ENCODE measurements around the gene SMG6.

The SMG6 gene

GRCh38 chr17:2343421-2343820 lies 39.8 kb upstream of the SMG6 start:
- POLR2A ChIA-PET: interaction anchor here (1.0 kb wide), 1 partner anchor 13 kb away, joined by 3 read pairs; no protein-coding TSS in a partner anchor
- Histone ChIP-seq H3K36me3 (ENCODE audit: control insufficient read depth in 2 of 2, insufficient read depth in 1 of 2, low read length in 2 of 2) (peaks cover 0 to 23% of the 10 kb centered on the region in 2 experiments; a peak in 2 of 3 replicates), H3K4me3 (ENCODE audit: low read depth, low read length) (no peak overlapping the region), H3K4me1 (ENCODE audit: control insufficient read depth, insufficient read depth, low read length) (peaks cover 12% of the 10 kb centered on the region), H3K27ac (ENCODE audit: extremely low read depth, low read depth, low read length) (no peak overlapping the region), H3K9me3 (ENCODE audit: control insufficient read depth, insufficient read depth, low read depth, low read length) (no peaks in the 10 kb centered on the region)
- TF ChIP-seq ZBTB10 (tag by site-specific recombination; IDR thresholded peaks at IDR 0.05) (no peak), SALL2 (tag by site-specific recombination; IDR thresholded peaks at IDR 0.05; ENCODE audit: borderline replicate concordance) (no peak), ZNF280C (tag by site-specific recombination; IDR thresholded peaks at IDR 0.05) (no peak), ZNF138 (tag by site-specific recombination; IDR thresholded peaks at IDR 0.05; ENCODE audit: borderline replicate concordance) (no peak), ZNF664 (tag by site-specific recombination; IDR thresholded peaks at IDR 0.05) (no peak), ZNF558 (tag by site-specific recombination; IDR thresholded peaks at IDR 0.05) (no peak)
- TF ChIP-seq, protein P1, sequence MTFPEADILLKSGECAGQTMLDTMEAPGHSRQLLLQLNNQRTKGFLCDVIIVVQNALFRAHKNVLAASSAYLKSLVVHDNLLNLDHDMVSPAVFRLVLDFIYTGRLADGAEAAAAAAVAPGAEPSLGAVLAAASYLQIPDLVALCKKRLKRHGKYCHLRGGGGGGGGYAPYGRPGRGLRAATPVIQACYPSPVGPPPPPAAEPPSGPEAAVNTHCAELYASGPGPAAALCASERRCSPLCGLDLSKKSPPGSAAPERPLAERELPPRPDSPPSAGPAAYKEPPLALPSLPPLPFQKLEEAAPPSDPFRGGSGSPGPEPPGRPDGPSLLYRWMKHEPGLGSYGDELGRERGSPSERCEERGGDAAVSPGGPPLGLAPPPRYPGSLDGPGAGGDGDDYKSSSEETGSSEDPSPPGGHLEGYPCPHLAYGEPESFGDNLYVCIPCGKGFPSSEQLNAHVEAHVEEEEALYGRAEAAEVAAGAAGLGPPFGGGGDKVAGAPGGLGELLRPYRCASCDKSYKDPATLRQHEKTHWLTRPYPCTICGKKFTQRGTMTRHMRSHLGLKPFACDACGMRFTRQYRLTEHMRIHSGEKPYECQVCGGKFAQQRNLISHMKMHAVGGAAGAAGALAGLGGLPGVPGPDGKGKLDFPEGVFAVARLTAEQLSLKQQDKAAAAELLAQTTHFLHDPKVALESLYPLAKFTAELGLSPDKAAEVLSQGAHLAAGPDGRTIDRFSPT (tag by site-specific recombination; IDR thresholded peaks at IDR 0.05): no peak
- CTCF ChIA-PET: no interaction called here

DNA sequence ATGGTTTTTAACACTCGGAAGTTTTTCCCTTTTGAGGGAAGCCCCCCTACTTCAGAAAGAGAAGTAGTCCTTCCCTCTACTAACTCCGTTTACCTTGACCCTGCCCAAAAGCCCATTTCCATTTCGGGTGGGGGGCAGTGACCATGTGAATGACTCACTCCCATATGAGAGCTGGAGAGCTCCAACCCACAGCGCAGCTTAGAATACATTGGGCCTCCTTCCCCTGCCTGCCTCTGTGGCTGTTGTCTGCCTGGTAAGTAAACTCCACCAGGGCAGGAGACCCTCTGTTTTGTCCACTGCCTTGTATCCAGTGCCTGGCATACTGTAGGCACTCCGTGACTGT lies 34.7 kb upstream of the SMG6 start:
- H3K4me1 ChIP-seq (ENCODE audit: control insufficient read depth, insufficient read depth, low read length): peaks cover 14% of the 10 kb centered on the region
- peak overlapping the region; percentile 56 for H3K4me3 ChIP-seq (ENCODE audit: low read depth, low read length)
- ChIA-PET CTCF (interaction anchor here (0.7 to 10.9 kb wide), 4 partner anchors 11 to 208 kb away, joined by 4 to 110 read pairs (median 6); no protein-coding TSS in a partner anchor), POLR2A (interaction anchor here (0.6 to 4.0 kb wide), 6 partner anchors 9 to 292 kb away, joined by 3 to 49 read pairs (median 18); partner anchors contain the start of genes SMG6 and SRR)
- TF ChIP-seq ZNF24 (tag by site-specific recombination; IDR thresholded peaks at IDR 0.05) (0 out of 2 replicates have a peak, but pooled peaks have one; percentile 49), ZNF2 (tag by site-specific recombination; IDR thresholded peaks at IDR 0.05) (peak; percentile 55; the same call in 1 of the 2 replicates), ZNF266 (tag by site-specific recombination; IDR thresholded peaks at IDR 0.05; ENCODE audit: low read depth) (no peak), ZNF423 (tag by site-specific recombination; IDR thresholded peaks at IDR 0.05) (no peak), ZNF843 (tag by site-specific recombination; IDR thresholded peaks at IDR 0.05) (no peak), ZNF311 (tag by site-specific recombination; IDR thresholded peaks at IDR 0.05; ENCODE audit: borderline replicate concordance) (no peak), EGR2 (tag by site-specific recombination; IDR thresholded peaks at IDR 0.05; ENCODE audit: low read depth) (peak; percentile 21; the same call in 1 of the 2 replicates), SP3 (tag by site-specific recombination; IDR thresholded peaks at IDR 0.05) (0 out of 2 replicates have a peak, but pooled peaks have one; percentile 4), ZSCAN5A (tag by site-specific recombination; IDR thresholded peaks at IDR 0.05) (no peak), REST (tag by site-specific recombination; IDR thresholded peaks at IDR 0.05) (peak; percentile 82), ZBTB7A (tag by site-specific recombination; IDR thresholded peaks at IDR 0.05; ENCODE audit: low read depth) (0 out of 2 replicates have a peak, but pooled peaks have one; percentile 23), WT1 (tag by site-specific recombination; IDR thresholded peaks at IDR 0.05) (no peak)
- TF ChIP-seq, protein P2, sequence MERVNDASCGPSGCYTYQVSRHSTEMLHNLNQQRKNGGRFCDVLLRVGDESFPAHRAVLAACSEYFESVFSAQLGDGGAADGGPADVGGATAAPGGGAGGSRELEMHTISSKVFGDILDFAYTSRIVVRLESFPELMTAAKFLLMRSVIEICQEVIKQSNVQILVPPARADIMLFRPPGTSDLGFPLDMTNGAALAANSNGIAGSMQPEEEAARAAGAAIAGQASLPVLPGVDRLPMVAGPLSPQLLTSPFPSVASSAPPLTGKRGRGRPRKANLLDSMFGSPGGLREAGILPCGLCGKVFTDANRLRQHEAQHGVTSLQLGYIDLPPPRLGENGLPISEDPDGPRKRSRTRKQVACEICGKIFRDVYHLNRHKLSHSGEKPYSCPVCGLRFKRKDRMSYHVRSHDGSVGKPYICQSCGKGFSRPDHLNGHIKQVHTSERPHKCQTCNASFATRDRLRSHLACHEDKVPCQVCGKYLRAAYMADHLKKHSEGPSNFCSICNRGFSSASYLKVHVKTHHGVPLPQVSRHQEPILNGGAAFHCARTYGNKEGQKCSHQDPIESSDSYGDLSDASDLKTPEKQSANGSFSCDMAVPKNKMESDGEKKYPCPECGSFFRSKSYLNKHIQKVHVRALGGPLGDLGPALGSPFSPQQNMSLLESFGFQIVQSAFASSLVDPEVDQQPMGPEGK (tag by site-specific recombination; IDR thresholded peaks at IDR 0.05): peak; percentile 69; the same call in 1 of the 2 replicates
- no peaks in the 10 kb centered on the region for H3K9me3 ChIP-seq (ENCODE audit: control insufficient read depth, insufficient read depth, low read depth, low read length)
- H3K27ac ChIP-seq (ENCODE audit: extremely low read depth, low read depth, low read length): peak overlapping the region; percentile 48; the same call in 1 of the 2 replicates
- H3K36me3 ChIP-seq (ENCODE audit: control insufficient read depth in 2 of 2, insufficient read depth in 1 of 2, low read length in 2 of 2): peaks cover 22 to 33% of the 10 kb centered on the region in 2 experiments
